ENCODE measurements around the gene CRYBG1.

CRYBG1 gene

DNA sequence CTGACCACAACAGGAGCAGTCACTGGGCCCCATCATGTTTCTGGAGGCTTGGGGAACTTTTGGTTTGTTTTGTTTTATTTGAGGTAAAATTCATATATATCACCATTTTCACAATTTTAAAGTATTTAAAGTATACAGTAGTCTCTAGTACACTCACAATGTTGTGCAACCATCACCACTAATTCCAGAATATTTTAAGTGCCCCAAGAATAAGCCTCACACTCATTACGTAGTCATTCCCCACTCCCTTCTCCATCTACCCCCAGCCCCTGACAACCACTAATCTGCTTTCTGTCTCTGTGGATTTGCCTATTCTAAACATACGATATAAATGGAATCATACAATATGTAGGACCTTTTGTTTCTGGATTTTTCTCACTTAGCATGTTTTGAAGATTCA is 239.8 kb downstream of the CRYBG1 start:
- DNase-seq (ENCODE audit: insufficient read length, low spot score) = no peak
- no peak for TF ChIP-seq POU2F2 (IDR thresholded peaks at IDR 0.05; ENCODE audit: low read depth, low read length)
- no peak for TF ChIP-seq SPI1 (IDR thresholded peaks at IDR 0.05; ENCODE audit: low read depth, low read length)
- TF ChIP-seq TAF1 (IDR thresholded peaks at IDR 0.05; ENCODE audit: low read depth, low read length) = no peak
- no peak for TF ChIP-seq POLR2AphosphoS5 (IDR thresholded peaks at IDR 0.05; ENCODE audit: low read depth, low read length)
- TF ChIP-seq POLR2A (IDR thresholded peaks at IDR 0.05; ENCODE audit: low read depth, low read length) = no peak
- no peak for TF ChIP-seq PAX5 (IDR thresholded peaks at IDR 0.05; ENCODE audit: insufficient read depth, low read length, severe bottlenecking)
- no peak for FAIRE-seq

DNA sequence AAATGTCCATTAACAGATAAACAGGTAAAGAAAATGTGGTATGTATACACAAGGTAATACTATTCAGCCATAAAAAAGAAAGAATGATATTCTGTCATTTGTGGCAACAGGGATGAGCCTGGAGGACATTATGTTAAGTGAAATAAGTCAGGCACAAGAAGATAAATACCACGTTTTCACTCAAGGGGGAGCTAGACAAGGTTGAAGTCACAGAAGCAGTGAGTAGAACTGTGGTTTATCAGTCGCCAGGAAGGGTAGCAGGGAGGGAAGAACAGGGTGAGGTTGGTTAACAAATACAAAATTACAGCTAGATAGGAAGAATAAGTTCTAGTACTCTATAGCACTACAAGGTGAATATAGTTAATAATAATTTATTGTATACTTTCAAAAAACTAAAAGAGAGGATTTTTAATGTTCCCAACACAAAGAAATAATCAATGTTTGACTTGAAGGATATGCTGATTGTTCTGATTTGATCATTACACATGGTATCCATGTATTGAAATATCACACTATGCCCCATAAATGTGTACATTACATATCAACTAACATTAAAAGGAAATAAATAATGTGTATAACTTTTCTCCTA is 247.7 kb downstream of the CRYBG1 start:
- peak; percentile 95 for FAIRE-seq
- no peak for DNase-seq (ENCODE audit: insufficient read length, low spot score)
- TF ChIP-seq POLR2A (IDR thresholded peaks at IDR 0.05; ENCODE audit: low read depth, low read length) = no peak
- no peak for TF ChIP-seq TAF1 (IDR thresholded peaks at IDR 0.05; ENCODE audit: low read depth, low read length)
- TF ChIP-seq SPI1 (IDR thresholded peaks at IDR 0.05; ENCODE audit: low read depth, low read length) = no peak
- TF ChIP-seq POU2F2 (IDR thresholded peaks at IDR 0.05; ENCODE audit: low read depth, low read length) = no peak
- TF ChIP-seq PAX5 (IDR thresholded peaks at IDR 0.05; ENCODE audit: insufficient read depth, low read length, severe bottlenecking) = no peak
- no peak for TF ChIP-seq POLR2AphosphoS5 (IDR thresholded peaks at IDR 0.05; ENCODE audit: low read depth, low read length)

DNA sequence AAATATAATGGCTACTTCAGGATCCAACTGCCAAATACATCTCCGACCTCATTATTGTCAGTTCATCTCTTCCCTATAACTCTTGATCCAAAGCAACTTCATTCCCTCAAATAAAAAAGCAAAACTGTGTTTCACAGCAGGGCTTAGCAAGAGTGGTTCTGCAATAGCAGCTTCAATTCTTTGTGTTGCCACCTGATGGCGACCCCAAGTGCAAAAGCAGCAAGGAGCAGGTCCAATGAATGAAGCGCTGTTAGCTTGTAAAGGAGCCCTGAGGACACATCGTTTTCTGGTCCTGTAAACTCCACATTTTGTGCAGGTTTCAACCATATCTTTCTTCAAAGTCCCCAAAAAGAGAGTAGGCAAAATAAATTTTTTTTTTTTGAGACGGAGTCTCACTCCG is 249.2 kb downstream of the CRYBG1 start:
- DNase-seq (ENCODE audit: insufficient read length, low spot score) = no peak
- peak; percentile 69 for FAIRE-seq
- no peak for TF ChIP-seq SPI1 (IDR thresholded peaks at IDR 0.05; ENCODE audit: low read depth, low read length)
- no peak for TF ChIP-seq TAF1 (IDR thresholded peaks at IDR 0.05; ENCODE audit: low read depth, low read length)
- no peak for TF ChIP-seq POU2F2 (IDR thresholded peaks at IDR 0.05; ENCODE audit: low read depth, low read length)
- TF ChIP-seq PAX5 (IDR thresholded peaks at IDR 0.05; ENCODE audit: insufficient read depth, low read length, severe bottlenecking) = no peak
- no peak for TF ChIP-seq POLR2AphosphoS5 (IDR thresholded peaks at IDR 0.05; ENCODE audit: low read depth, low read length)
- no peak for TF ChIP-seq POLR2A (IDR thresholded peaks at IDR 0.05; ENCODE audit: low read depth, low read length)

DNA sequence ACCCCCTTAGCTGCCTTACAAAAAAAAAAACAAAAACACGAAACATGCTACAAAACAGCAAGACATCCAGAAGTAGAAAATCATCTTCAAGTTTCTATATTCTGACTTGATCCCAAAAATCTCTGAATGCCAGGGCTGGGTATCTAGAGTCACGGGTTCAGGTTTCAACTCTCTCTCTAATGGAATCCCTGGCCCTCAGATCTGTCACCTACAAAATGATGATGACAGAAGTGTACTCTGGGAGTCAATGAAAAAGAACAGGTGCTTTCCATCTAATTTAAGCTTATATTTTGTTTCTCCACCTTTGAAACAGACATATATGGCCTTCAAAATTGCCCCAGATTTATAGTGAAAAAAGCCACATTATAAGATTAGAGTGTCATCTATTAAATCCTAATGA is 250.5 kb downstream of the CRYBG1 start:
- no peak for FAIRE-seq
- TF ChIP-seq POU2F2 (IDR thresholded peaks at IDR 0.05; ENCODE audit: low read depth, low read length) = no peak
- no peak for TF ChIP-seq SPI1 (IDR thresholded peaks at IDR 0.05; ENCODE audit: low read depth, low read length)
- no peak for TF ChIP-seq PAX5 (IDR thresholded peaks at IDR 0.05; ENCODE audit: insufficient read depth, low read length, severe bottlenecking)
- TF ChIP-seq POLR2A (IDR thresholded peaks at IDR 0.05; ENCODE audit: low read depth, low read length) = no peak
- no peak for TF ChIP-seq TAF1 (IDR thresholded peaks at IDR 0.05; ENCODE audit: low read depth, low read length)
- no peak for TF ChIP-seq POLR2AphosphoS5 (IDR thresholded peaks at IDR 0.05; ENCODE audit: low read depth, low read length)
- no peak for DNase-seq (ENCODE audit: insufficient read length, low spot score)

DNA sequence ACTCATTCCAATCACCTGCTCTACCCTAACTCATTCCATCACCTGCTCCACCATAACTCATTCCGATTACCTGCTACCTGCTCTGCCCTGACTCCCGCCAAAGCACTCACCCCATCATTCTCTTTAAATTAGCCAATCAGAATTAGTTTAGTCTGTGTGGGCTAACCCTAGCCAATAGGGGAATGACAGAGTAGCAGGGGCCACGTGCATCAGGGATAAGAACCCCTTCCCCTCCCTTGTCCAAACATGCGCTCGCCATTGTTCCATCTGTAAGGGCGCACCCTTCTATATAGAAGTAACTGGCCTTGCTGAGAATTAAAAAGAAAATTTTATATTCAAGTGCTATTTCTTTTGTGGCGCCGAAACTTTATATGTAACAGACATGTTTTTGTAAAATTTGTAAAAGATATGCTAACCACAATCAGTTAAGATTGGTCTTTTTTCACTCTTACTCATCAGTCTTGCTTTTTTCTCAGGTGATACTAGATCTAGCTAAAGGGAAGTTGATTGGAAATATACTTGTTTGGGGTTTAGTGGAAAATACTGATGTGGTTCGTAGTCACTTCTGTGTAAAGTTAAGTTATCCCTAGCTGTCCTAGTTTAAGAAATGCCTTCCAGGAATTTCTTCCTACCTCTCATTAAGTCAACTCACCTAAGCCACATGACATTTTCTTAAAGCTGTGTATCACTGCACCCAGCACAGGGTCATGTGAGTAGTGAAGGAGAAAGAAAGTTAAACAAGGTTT is 252.3 kb downstream of the CRYBG1 start:
- TF ChIP-seq POLR2A (IDR thresholded peaks at IDR 0.05; ENCODE audit: low read depth, low read length) (no peak), POLR2AphosphoS5 (IDR thresholded peaks at IDR 0.05; ENCODE audit: low read depth, low read length) (no peak), SPI1 (IDR thresholded peaks at IDR 0.05; ENCODE audit: low read depth, low read length) (no peak), TAF1 (IDR thresholded peaks at IDR 0.05; ENCODE audit: low read depth, low read length) (no peak), POU2F2 (IDR thresholded peaks at IDR 0.05; ENCODE audit: low read depth, low read length) (no peak), PAX5 (IDR thresholded peaks at IDR 0.05; ENCODE audit: insufficient read depth, low read length, severe bottlenecking) (no peak)
- FAIRE-seq = peak; percentile 65
- DNase-seq (ENCODE audit: insufficient read length, low spot score) = no peak

DNA sequence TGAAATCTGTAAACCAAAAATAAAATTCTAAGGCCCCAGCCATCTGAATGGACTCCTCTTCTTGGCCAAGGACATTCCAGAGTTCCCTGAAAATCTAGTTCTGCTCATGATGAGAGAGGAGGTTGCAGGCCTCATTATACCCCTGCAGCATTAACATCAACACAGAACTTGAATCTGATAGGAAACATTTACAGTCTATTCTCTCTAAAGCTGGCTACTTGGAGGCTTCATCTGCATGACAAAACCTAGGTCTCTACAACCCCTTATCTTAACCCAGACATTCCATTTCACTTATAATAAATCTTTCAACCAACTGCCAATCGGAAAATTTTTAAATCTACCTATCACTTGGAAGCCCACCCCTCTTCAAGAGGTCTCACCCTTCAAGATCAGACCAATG is 253.1 kb downstream of the CRYBG1 start:
- DNase-seq (ENCODE audit: insufficient read length, low spot score) (no peak), FAIRE-seq (no peak)
- TF ChIP-seq SPI1 (IDR thresholded peaks at IDR 0.05; ENCODE audit: low read depth, low read length) (no peak), PAX5 (IDR thresholded peaks at IDR 0.05; ENCODE audit: insufficient read depth, low read length, severe bottlenecking) (no peak), POLR2AphosphoS5 (IDR thresholded peaks at IDR 0.05; ENCODE audit: low read depth, low read length) (no peak), TAF1 (IDR thresholded peaks at IDR 0.05; ENCODE audit: low read depth, low read length) (no peak), POU2F2 (IDR thresholded peaks at IDR 0.05; ENCODE audit: low read depth, low read length) (no peak), POLR2A (IDR thresholded peaks at IDR 0.05; ENCODE audit: low read depth, low read length) (no peak)

DNA sequence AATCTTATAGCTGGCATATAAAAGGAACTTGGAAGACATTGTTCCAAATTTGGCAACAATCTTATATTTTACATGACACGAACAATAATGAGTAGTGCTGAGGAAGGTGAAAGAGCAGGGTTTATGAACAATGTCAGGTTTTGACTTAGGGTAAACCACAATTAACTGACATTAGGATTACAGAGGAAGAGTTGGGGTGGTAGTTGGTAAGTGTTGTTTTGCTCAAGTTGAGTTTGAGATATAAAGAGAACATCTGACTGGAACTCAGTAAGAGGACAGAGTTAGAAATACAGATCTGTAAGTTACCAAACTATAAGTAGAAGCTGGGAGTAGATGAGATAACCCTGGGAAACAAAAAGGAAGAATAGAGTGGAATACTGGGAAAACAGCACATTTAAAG is 253.6 kb downstream of the CRYBG1 start:
- FAIRE-seq = peak; percentile 55
- TF ChIP-seq SPI1 (IDR thresholded peaks at IDR 0.05; ENCODE audit: low read depth, low read length) (no peak), POLR2A (IDR thresholded peaks at IDR 0.05; ENCODE audit: low read depth, low read length) (no peak), PAX5 (IDR thresholded peaks at IDR 0.05; ENCODE audit: insufficient read depth, low read length, severe bottlenecking) (no peak), POLR2AphosphoS5 (IDR thresholded peaks at IDR 0.05; ENCODE audit: low read depth, low read length) (no peak), TAF1 (IDR thresholded peaks at IDR 0.05; ENCODE audit: low read depth, low read length) (no peak), POU2F2 (IDR thresholded peaks at IDR 0.05; ENCODE audit: low read depth, low read length) (no peak)
- DNase-seq (ENCODE audit: insufficient read length, low spot score) = no peak

DNA sequence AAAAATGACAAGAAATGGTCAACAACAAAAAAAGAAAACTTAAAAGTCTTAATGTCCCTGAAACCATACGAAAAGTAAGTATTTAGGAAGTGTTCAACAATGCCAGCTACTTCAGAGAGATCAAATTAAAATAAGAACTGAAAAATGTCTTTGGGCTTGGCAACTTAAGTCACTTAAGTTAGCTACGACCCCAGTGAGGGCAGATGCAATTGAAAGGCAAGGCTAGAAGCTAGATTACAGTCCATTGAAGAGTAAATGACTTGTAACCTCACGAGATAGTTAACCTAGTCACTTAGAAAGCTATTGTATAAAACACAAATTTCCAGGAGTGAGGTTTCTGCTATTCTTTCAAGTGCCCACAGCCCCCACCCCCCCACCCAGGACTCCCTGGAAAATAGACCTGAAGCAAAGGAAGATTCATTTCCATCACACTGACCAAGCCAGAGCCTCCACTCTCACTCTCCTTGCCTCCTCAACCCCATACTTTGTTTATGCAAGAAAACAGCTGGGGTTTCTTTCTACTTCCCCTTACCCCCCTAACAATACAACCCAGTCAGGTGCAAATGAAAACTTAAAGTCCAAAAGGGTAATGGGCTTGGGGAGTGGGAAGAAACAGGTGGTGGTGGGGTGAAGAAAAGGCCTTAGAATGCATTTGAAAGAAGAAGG is 254.2 kb downstream of the CRYBG1 start:
- TF ChIP-seq PAX5 (IDR thresholded peaks at IDR 0.05; ENCODE audit: insufficient read depth, low read length, severe bottlenecking) = no peak
- no peak for TF ChIP-seq TAF1 (IDR thresholded peaks at IDR 0.05; ENCODE audit: low read depth, low read length)
- TF ChIP-seq POLR2AphosphoS5 (IDR thresholded peaks at IDR 0.05; ENCODE audit: low read depth, low read length) = no peak
- TF ChIP-seq SPI1 (IDR thresholded peaks at IDR 0.05; ENCODE audit: low read depth, low read length) = no peak
- no peak for TF ChIP-seq POLR2A (IDR thresholded peaks at IDR 0.05; ENCODE audit: low read depth, low read length)
- TF ChIP-seq POU2F2 (IDR thresholded peaks at IDR 0.05; ENCODE audit: low read depth, low read length) = no peak
- peak; percentile 41 for FAIRE-seq
- DNase-seq (ENCODE audit: insufficient read length, low spot score) = no peak

DNA sequence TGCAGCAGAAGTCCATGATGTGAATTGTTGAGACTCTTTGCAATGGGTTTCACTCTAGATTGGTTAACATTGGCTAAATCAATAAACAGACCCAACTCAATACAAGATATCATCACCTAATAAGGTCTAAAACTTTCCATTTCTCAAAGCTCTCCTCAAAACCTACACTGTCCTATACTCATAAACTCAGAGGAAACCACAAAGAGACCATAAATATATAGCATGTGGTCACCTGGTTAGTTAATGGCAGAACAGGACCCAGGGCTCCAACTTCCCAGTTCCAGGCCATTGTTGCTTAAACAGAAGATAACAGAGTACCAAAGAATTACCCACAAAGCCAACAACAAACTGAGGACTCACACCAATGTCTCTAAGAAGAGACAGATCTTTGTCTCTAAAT is 256.8 kb downstream of the CRYBG1 start:
- TF ChIP-seq POU2F2 (IDR thresholded peaks at IDR 0.05; ENCODE audit: low read depth, low read length) (no peak), POLR2AphosphoS5 (IDR thresholded peaks at IDR 0.05; ENCODE audit: low read depth, low read length) (no peak)
- FAIRE-seq (peak; percentile 73), DNase-seq (ENCODE audit: insufficient read length, low spot score) (no peak)
